Uterus (tissue), 4 donors: ENCODE data around the gene RNF157. TPM values are rescaled to one million over a fixed set of nuclear protein-coding genes. Genes with fewer than 3 reads are reported as not detected.
"Not testable (repeated sequence)": the region's sequence is repeated elsewhere in the genome, so short reads cannot be mapped to it uniquely, and the experiment has no call there.

ENCODE experiments used
- DNase-seq, 2 donors: peaks; one replicate each; pipeline ENCODE4 v3.0.0-alpha.2; 2019 to 2020
- H3K27ac ChIP-seq, 2 donors: fragments of 200-600 bp; sonication (generic); 1 replicate in 1 of 2; 2 replicates in 1 of 2; pipeline ENCODE4 v1.5.1; 2016 to 2018
- H3K27me3 ChIP-seq, 2 donors: fragments of 200-600 bp; sonication (generic); one replicate each; pipeline ENCODE4 v1.5.1; 2018 to 2019; ENCODE audit warnings: control low read depth in 1 of 2
- H3K36me3 ChIP-seq, 2 donors: fragments of 200-600 bp; sonication (generic); one replicate each; pipeline ENCODE4 v1.5.1; 2019; ENCODE audit warnings: control low read depth in 1 of 2
- H3K4me1 ChIP-seq, 2 donors: fragments of 200-600 bp; sonication (generic); one replicate each; pipeline ENCODE4 v1.5.1; 2018 to 2019; ENCODE audit warnings: control low read depth in 1 of 2
- H3K4me3 ChIP-seq, 2 donors: fragments of 200-600 bp; sonication (generic); 1 replicate in 1 of 2; 2 replicates in 1 of 2; pipeline ENCODE4 v1.5.1; 2018 to 2019; ENCODE audit warnings: mild to moderate bottlenecking in 1 of 2
- H3K9me3 ChIP-seq, 2 donors: fragments of 200-600 bp; sonication (generic); one replicate each; pipeline ENCODE4 v1.5.1; 2019; ENCODE audit warnings: control low read depth in 1 of 2
- CTCF ChIP-seq, 4 experiments: fragments of 200-600 bp in 2 of 4; fragments of 450-650 bp in 2 of 4; sonication (generic) in 2 of 4; IDR thresholded peaks; one replicate each; pipeline ENCODE4 v1.5.1; 2016 to 2019; ENCODE audit warnings: antibody characterized with exemption in 4 of 4, mild to moderate bottlenecking in 2 of 4, moderate library complexity in 1 of 4
- POLR2A ChIP-seq, 2 donors: fragments of 450-650 bp; IDR thresholded peaks; one replicate each; pipeline ENCODE4 v1.6.1; 2016; ENCODE audit warnings: antibody characterized with exemption in 2 of 2, mild to moderate bottlenecking in 1 of 2, moderate library complexity in 1 of 2
- intact Hi-C: fragments of 100-400 bp; cut with DNase I; formaldehyde crosslinking; loops from one replicate; pipeline ENCODE4 v1.15.1; 2023; ENCODE audit warnings: low total_unique reads
- total RNA-seq, 4 donors: library from RNA; depleted of rRNA in 3 of 4; stranded (reverse); fragments of >200 nt in 3 of 4; gene quantifications; one replicate each; pipeline versions ENCODE4 v1.1.0 to v1.2.4, GENCODE V29; 2014 to 2023
- donor health status: DM: yes; HTN: yes; CAD: no.

Gene RNF157
- total RNA-seq, 4 donors from 2014 or later = 0.77 to 5.7 (median 1.7) TPM

GRCh38 chr17:76268991-76269981 lies 29.0 kb upstream of the RNF157 start:
- H3K27me3 ChIP-seq = no peaks in the 10 kb centered on the region
- TF ChIP-seq POLR2A (IDR thresholded peaks at IDR 0.05) (no peak), CTCF (IDR thresholded peaks at IDR 0.05) (no peak)
- intact Hi-C loops = no loop called here
- H3K4me1 ChIP-seq = peaks cover 0 to 25% of the 10 kb centered on the region in 2 donors
- no peak overlapping the region for H3K27ac ChIP-seq
- no peaks in the 10 kb centered on the region for H3K36me3 ChIP-seq
- no peak for DNase-seq
- H3K9me3 ChIP-seq = no peaks in the 10 kb centered on the region
- H3K4me3 ChIP-seq = no peak overlapping the region

GRCh38 chr17:76268015-76268749 lies 27.9 kb upstream of the RNF157 start:
- no peak overlapping the region for H3K4me3 ChIP-seq
- intact Hi-C loops = no loop called here
- peak overlapping the region in 1 of 2 donors; percentile 57 for H3K27ac ChIP-seq
- TF ChIP-seq CTCF (IDR thresholded peaks at IDR 0.05) (no peak), POLR2A (IDR thresholded peaks at IDR 0.05) (peak; percentile 8 to 26)
- DNase-seq = peak; percentile 56 to 61
- H3K9me3 ChIP-seq = no peaks in the 10 kb centered on the region
- H3K4me1 ChIP-seq = peaks cover 0 to 27% of the 10 kb centered on the region in 2 donors
- no peaks in the 10 kb centered on the region for H3K36me3 ChIP-seq
- H3K27me3 ChIP-seq = no peaks in the 10 kb centered on the region

GRCh38 chr17:76267581-76268001 lies 27.3 kb upstream of the RNF157 start:
- intact Hi-C loops, H3K9me3 ChIP-seq, DNase-seq, H3K27me3 ChIP-seq, H3K4me3 ChIP-seq, H3K36me3 ChIP-seq: not testable (repeated sequence)
- Histone ChIP-seq H3K27ac (peak overlapping the region in 1 of 2 donors; percentile 57), H3K4me1 (peaks cover 0 to 27% of the 10 kb centered on the region in 2 donors)

- peaks cover 0 to 27% of the 10 kb centered on the region in 2 donors for H3K4me1 ChIP-seq
- intact Hi-C loops = no loop called here
- H3K36me3 ChIP-seq = no peaks in the 10 kb centered on the region
- H3K27ac ChIP-seq = peak overlapping the region; percentile 83 to 92
- H3K4me3 ChIP-seq = peak overlapping the region; percentile 57 to 95
- DNase-seq = no peak
- no peak for TF ChIP-seq POLR2A (IDR thresholded peaks at IDR 0.05)
- TF ChIP-seq CTCF (IDR thresholded peaks at IDR 0.05) = no peak
- H3K9me3 ChIP-seq = no peaks in the 10 kb centered on the region
- no peaks in the 10 kb centered on the region for H3K27me3 ChIP-seq
These were observed 26.8 kb upstream of the RNF157 start for GRCh38 chr17:76267051-76267576.

- DNase-seq = no peak
These were observed 26.1 kb upstream of the RNF157 start for GRCh38 chr17:76266244-76266938.

More at GRCh38 chr17:76266244-76266938, 26.1 kb upstream of the RNF157 start:
- no peaks in the 10 kb centered on the region for H3K36me3 ChIP-seq
- H3K4me1 ChIP-seq = peaks cover 0 to 23% of the 10 kb centered on the region in 2 donors
- H3K4me3 ChIP-seq = peak overlapping the region; percentile 57 to 95
- intact Hi-C loops = no loop called here
- no peaks in the 10 kb centered on the region for H3K9me3 ChIP-seq
- H3K27me3 ChIP-seq = no peaks in the 10 kb centered on the region
- H3K27ac ChIP-seq = peak overlapping the region; percentile 83 to 92
- no peak for TF ChIP-seq POLR2A (IDR thresholded peaks at IDR 0.05)
